Activated naive CD4-positive, alpha-beta T cell treated with anti-CD3 and anti-CD28 coated beads for 36 hours (primary cell): ENCODE measurements around the gene FSTL4. TPM values are rescaled to one million over a fixed set of nuclear protein-coding genes. Genes with fewer than 3 reads are reported as not detected.

Source experiments
- CTCF ChIA-PET: fragments of 350-600 bp; sonication (Branson Sonifier 250); formaldehyde crosslinking; loops from one replicate; lab custom pipeline; 2021; ENCODE audit warnings: antibody characterized with exemption; lab: Charles Lee
- DNase-seq: peaks from one replicate; pipeline ENCODE4 v3.0.0-alpha.2; 2020
- H3K27ac Mint-ChIP-seq: one replicate; pipeline ENCODE4 v1.8.0; 2021; ENCODE audit warnings: mild to moderate bottlenecking, mixed read lengths
- H3K27me3 Mint-ChIP-seq: one replicate; pipeline ENCODE4 v1.8.0; 2021; ENCODE audit warnings: low read depth, mixed read lengths
- H3K36me3 Mint-ChIP-seq: one replicate; pipeline ENCODE4 v1.8.0; 2021; ENCODE audit warnings: low read depth, mixed read lengths
- H3K4me1 Mint-ChIP-seq: one replicate; pipeline ENCODE4 v1.8.0; 2021; ENCODE audit warnings: low read depth, mixed read lengths
- H3K4me3 Mint-ChIP-seq: one replicate; pipeline ENCODE4 v1.8.0; 2021; ENCODE audit warnings: mild to moderate bottlenecking, moderate library complexity, mixed read lengths
- H3K9me3 Mint-ChIP-seq: one replicate; pipeline ENCODE4 v1.8.0; 2021; ENCODE audit warnings: mixed read lengths
- intact Hi-C: fragments of 100-400 bp; cut with micrococcal nuclease; formaldehyde crosslinking; loops from one replicate; pipeline ENCODE4 v1.15.1; 2023
- total RNA-seq, 2 experiments: library from RNA; stranded (reverse); gene quantifications; one replicate each; pipeline ENCODE4 v1.2.3, GENCODE V29; 2021

Gene FSTL4
- total RNA-seq, 2 experiments from 2014 or later, result 0.29 to 0.30 TPM

DNA sequence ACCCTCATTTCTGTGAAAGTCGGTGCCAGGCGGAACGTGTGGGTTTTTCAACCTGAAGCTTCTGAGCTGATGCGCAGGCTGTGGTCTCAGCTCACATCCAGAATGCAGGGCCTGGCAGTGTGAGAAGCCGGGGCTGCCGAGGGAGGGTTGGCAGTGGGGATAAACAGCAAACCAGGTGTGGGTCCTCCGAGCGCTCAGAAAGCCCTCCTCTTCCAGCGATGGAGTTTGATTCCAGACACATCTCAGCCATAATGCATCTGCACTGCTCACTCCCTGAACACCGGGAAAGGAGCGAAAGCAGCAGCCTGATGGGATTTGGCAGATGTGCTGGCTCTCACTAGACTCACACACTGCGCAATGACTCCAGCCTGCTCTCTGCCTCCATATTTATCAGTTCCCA lies 280.4 kb downstream of the FSTL4 start:
- DNase-seq, result peak; percentile 36
- peaks cover 18% of the 10 kb centered on the region for H3K4me1 Mint-ChIP-seq
- no peaks in the 10 kb centered on the region for H3K9me3 Mint-ChIP-seq
- CTCF ChIA-PET, result interaction anchor here (0.9 kb wide), 1 partner anchor 92 kb away, joined by 4 read pairs; no protein-coding TSS in a partner anchor
- H3K36me3 Mint-ChIP-seq, result no peaks in the 10 kb centered on the region
- H3K4me3 Mint-ChIP-seq, result no peak overlapping the region
- H3K27ac Mint-ChIP-seq, result no peak overlapping the region
- intact Hi-C loops, result loop anchor here (1.0 kb wide), 1 partner anchor 10 kb away; no protein-coding TSS in a partner anchor
- no peaks in the 10 kb centered on the region for H3K27me3 Mint-ChIP-seq

DNA sequence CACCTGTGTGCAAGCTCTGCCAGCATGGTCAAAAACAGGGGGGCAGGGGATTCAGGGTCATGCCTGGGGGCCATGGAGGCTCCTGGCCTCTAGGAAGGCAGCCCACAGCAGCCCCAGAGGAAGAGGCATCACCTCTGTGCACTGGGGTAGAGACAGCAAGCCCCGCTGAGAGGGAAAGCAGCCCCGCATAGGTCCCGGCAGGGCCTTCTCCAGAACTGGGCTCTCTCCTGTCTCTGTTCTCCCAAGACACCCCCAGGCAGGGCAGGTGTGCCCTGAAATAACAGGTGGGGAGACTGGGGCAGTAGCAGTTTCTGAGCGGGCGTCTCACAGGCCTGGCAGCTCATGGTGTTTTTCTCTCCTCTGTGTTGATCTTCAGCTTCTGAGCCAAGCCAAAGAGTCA lies 281.4 kb downstream of the FSTL4 start:
- no peaks in the 10 kb centered on the region for H3K36me3 Mint-ChIP-seq
- intact Hi-C loops, result no loop called here
- peaks cover 18% of the 10 kb centered on the region for H3K4me1 Mint-ChIP-seq
- no peak overlapping the region for H3K27ac Mint-ChIP-seq
- H3K27me3 Mint-ChIP-seq, result no peaks in the 10 kb centered on the region
- DNase-seq, result no peak
- no peaks in the 10 kb centered on the region for H3K9me3 Mint-ChIP-seq
- H3K4me3 Mint-ChIP-seq, result no peak overlapping the region
- CTCF ChIA-PET, result no interaction called here

DNA sequence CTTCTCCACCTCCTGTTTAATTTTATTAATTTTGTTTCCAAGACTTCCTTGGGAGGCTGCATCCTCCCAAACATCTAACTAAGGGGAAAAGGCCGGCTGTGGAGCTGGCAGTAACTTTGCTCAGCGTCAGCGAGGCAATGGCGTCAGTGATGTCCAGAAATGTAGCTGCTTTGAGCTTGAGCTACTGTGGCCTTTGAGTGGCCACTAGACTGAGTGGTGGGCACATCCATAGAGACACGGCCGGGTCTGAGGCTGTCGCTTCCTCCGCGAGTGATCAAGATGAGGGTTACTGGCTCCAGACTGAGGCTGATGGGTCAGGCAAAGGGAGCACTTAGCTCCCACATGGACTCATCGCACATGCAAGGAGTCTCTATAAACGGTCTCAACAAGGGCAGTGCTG lies 283.5 kb downstream of the FSTL4 start:
- H3K36me3 Mint-ChIP-seq, result no peaks in the 10 kb centered on the region
- no peak for DNase-seq
- no peak overlapping the region for H3K4me3 Mint-ChIP-seq
- intact Hi-C loops, result no loop called here
- no peaks in the 10 kb centered on the region for H3K27me3 Mint-ChIP-seq
- CTCF ChIA-PET, result no interaction called here
- H3K27ac Mint-ChIP-seq, result no peak overlapping the region
- H3K9me3 Mint-ChIP-seq, result no peaks in the 10 kb centered on the region
- H3K4me1 Mint-ChIP-seq, result peaks cover 18% of the 10 kb centered on the region

DNA sequence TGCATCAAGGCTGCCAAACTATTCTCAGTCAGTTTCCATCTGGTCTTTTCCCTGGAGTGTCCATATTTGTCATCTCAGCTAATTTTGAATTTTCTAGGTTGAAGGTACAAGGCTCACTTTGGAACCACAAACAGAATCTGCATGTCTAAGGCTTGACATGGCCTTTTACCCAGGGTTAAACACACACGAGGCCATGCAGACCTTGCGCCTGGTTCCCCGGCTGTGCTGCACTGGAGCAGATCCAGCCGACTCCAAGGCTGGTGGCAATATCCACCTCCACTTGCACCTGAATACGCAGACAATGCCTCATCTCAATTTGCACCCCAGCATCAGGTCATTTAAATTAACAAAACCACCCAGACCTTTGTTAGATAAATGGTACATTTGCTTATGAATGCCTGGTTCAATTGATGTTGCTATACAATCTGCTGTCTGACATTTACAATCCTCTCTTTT lies 284.4 kb downstream of the FSTL4 start:
- Mint-ChIP-seq H3K27me3 (no peaks in the 10 kb centered on the region), H3K4me3 (no peak overlapping the region), H3K4me1 (peaks cover 18% of the 10 kb centered on the region), H3K27ac (no peak overlapping the region), H3K36me3 (no peaks in the 10 kb centered on the region), H3K9me3 (no peaks in the 10 kb centered on the region)
- no peak for DNase-seq
- intact Hi-C loops, result no loop called here
- CTCF ChIA-PET, result no interaction called here

DNA sequence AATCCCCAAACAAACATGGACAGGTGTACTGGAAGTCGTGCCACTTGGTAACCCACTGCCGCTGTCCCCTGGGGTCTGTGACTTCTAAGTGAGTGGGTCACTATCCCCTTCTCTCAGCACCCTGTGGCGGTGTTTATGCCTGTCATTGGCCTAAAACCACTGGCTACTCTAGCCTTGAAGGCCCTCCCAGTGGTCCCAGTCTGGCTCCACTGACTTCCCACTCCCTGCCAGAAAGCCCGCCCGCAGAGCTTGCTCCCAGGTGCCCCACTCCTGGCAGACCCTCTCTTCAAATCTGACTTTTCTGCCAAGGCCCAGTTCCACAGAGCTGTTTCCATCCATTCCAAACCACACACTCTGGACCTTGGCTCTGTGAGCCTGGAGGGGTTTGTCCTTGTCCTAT lies 286.0 kb downstream of the FSTL4 start:
- no peak for DNase-seq
- no peak overlapping the region for H3K27ac Mint-ChIP-seq
- CTCF ChIA-PET, result interaction anchor here (0.6 to 1.2 kb wide), 2 partner anchors 38 to 215 kb away, joined by 3 read pairs; no protein-coding TSS in a partner anchor
- H3K36me3 Mint-ChIP-seq, result no peaks in the 10 kb centered on the region
- H3K4me1 Mint-ChIP-seq, result peaks cover 15% of the 10 kb centered on the region
- H3K9me3 Mint-ChIP-seq, result no peaks in the 10 kb centered on the region
- no peaks in the 10 kb centered on the region for H3K27me3 Mint-ChIP-seq
- intact Hi-C loops, result no loop called here
- no peak overlapping the region for H3K4me3 Mint-ChIP-seq

GRCh38 chr5:133325864-133326263 lies 286.5 kb downstream of the FSTL4 start:
- Mint-ChIP-seq H3K9me3 (no peaks in the 10 kb centered on the region), H3K27ac (no peak overlapping the region), H3K27me3 (no peaks in the 10 kb centered on the region), H3K4me3 (no peak overlapping the region), H3K4me1 (peaks cover 16% of the 10 kb centered on the region), H3K36me3 (no peaks in the 10 kb centered on the region)
- CTCF ChIA-PET, result interaction anchor here (0.6 kb wide), 2 partner anchors 39 to 160 kb away, joined by 3 read pairs; no protein-coding TSS in a partner anchor
- intact Hi-C loops, result no loop called here
- DNase-seq, result no peak

- Mint-ChIP-seq H3K36me3 (no peaks in the 10 kb centered on the region), H3K4me1 (peaks cover 16% of the 10 kb centered on the region), H3K27me3 (no peaks in the 10 kb centered on the region), H3K27ac (no peak overlapping the region), H3K4me3 (no peak overlapping the region), H3K9me3 (no peaks in the 10 kb centered on the region)
- DNase-seq, result no peak
- intact Hi-C loops, result no loop called here
- CTCF ChIA-PET, result no interaction called here
These were observed 287.4 kb downstream of the FSTL4 start for GRCh38 chr5:133324926-133325325.

DNA sequence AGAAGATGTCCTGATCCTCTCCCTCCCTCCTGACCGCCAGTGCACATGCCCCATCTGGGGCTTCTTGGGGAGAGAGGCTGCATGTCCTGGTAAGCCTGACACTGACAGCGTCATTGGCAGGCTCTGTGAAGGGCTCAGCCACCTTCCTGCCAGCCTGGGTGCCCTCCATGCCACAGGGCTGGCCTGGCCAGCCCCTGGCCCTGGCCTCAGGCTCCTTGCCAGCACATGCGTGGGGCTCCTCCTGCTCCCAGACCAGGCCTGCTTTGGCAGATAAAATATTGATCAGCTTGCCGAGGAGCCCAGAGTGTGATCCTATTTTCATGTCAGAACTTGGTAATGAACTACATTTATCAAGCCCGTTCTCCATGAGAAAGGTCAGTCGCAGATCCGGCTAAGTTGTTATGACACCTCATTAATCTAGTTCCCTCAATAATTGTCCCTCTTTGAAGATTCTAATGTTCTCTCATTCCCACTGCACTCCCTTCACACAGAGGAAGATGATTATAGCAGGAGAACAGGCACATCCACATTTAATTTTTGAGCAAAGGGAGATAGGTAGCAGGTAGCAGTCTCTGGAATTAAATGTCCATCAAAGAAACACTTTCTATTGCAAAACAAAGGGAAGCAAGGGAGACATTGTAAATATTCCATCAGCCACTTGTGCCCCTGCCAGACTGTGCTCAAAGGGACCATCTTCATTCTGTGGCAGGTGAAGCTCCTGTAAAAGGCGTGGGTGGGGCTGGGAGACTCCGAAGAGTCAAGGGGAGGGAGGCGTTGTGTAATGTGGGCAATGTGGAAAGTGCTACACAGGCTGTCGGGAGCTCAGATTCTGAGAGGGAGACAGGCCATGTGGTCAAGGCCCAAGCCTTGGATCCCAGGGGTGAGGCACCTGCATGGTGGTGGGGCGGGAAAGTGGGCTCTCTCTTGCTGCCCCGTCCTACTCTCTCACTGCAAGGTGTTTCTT lies 288.6 kb downstream of the FSTL4 start:
- Mint-ChIP-seq H3K27ac (no peak overlapping the region), H3K36me3 (no peaks in the 10 kb centered on the region), H3K9me3 (no peaks in the 10 kb centered on the region), H3K4me3 (no peak overlapping the region), H3K27me3 (no peaks in the 10 kb centered on the region), H3K4me1 (peaks cover 16% of the 10 kb centered on the region)
- CTCF ChIA-PET, result interaction anchor here (1.1 kb wide), 1 partner anchor 11 kb away, joined by 4 read pairs; no protein-coding TSS in a partner anchor
- no peak for DNase-seq
- intact Hi-C loops, result no loop called here

GRCh38 chr5:133322743-133323142 lies 289.6 kb downstream of the FSTL4 start:
- Mint-ChIP-seq H3K27me3 (no peaks in the 10 kb centered on the region), H3K27ac (no peak overlapping the region), H3K4me3 (no peak overlapping the region), H3K36me3 (no peaks in the 10 kb centered on the region), H3K9me3 (no peaks in the 10 kb centered on the region), H3K4me1 (peaks cover 16% of the 10 kb centered on the region)
- intact Hi-C loops, result loop anchor here (1.0 kb wide), 2 partner anchors 10 to 76 kb away; no protein-coding TSS in a partner anchor
- DNase-seq, result no peak
- CTCF ChIA-PET, result interaction anchor here (0.5 to 1.1 kb wide), 3 partner anchors 10 to 797 kb away, joined by 3 to 4 read pairs (median 4); no protein-coding TSS in a partner anchor

- intact Hi-C loops, result loop anchor here (1.0 kb wide), 2 partner anchors 10 to 76 kb away; no protein-coding TSS in a partner anchor
- H3K36me3 Mint-ChIP-seq, result no peaks in the 10 kb centered on the region
- H3K9me3 Mint-ChIP-seq, result no peaks in the 10 kb centered on the region
- H3K4me3 Mint-ChIP-seq, result no peak overlapping the region
- CTCF ChIA-PET, result interaction anchor here (0.5 to 0.9 kb wide), 4 partner anchors 66 to 796 kb away, joined by 3 to 4 read pairs (median 3); no protein-coding TSS in a partner anchor
- DNase-seq, result peak; percentile 90
- no peaks in the 10 kb centered on the region for H3K27me3 Mint-ChIP-seq
- H3K27ac Mint-ChIP-seq, result peak overlapping the region; percentile 68
- peaks cover 16% of the 10 kb centered on the region for H3K4me1 Mint-ChIP-seq
These were observed 290.4 kb downstream of the FSTL4 start for GRCh38 chr5:133321833-133322420.

DNA sequence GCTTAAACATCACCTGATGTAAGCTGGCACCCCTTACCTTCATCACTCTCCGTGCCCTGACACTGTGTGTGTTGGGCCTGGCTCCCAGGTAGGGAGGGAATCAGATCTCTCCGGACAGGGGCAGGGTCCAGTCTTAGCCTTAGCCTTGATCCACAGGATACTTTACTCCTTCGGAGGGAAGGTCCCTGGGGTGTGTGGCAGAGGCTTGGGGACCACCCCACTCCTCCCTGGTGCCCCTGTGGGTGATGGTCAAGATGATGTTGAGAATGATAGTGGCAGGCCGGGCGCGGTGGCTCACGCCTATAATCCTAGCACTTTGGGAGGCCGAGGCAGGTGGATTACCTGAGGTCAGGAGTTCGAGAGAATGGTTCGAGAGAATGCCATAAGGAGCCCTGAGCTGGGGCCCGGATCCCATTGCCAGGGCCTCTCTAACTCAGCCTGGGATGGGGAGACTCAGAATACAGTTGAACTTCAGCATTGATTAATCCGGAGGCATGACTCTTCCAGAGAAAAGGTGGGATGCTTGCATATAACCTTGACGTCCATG lies 291.0 kb downstream of the FSTL4 start:
- DNase-seq, result no peak
- Mint-ChIP-seq H3K9me3 (no peaks in the 10 kb centered on the region), H3K36me3 (no peaks in the 10 kb centered on the region), H3K27me3 (no peaks in the 10 kb centered on the region), H3K27ac (peak overlapping the region; percentile 68), H3K4me3 (no peak overlapping the region), H3K4me1 (peaks cover 16% of the 10 kb centered on the region)
- intact Hi-C loops, result no loop called here
- CTCF ChIA-PET, result interaction anchor here (0.6 to 0.9 kb wide), 2 partner anchors 105 to 135 kb away, joined by 3 read pairs; no protein-coding TSS in a partner anchor
